Lung microvascular endothelial cell (primary cell): ENCODE measurements around the gene TSHZ2. TPM values are rescaled to one million over a fixed set of nuclear protein-coding genes. Genes with fewer than 3 reads are reported as not detected.
"Not testable (repeated sequence)": the region's sequence is repeated elsewhere in the genome, so short reads cannot be mapped to it uniquely, and the experiment has no call there.

Experiments
- DNase-seq, 2 donors: peaks; one replicate each; pipeline versions ENCODE4 v3.0.0 to v3.0.0-alpha.2; 2010; ENCODE audit warnings: low read depth in 2 of 2
- total RNA-seq: library from RNA; depleted of rRNA; stranded (reverse); fragments of >200 nt; gene quantifications from 2 replicates; pipeline ENCODE4 v1.2.1, GENCODE V29; 2014

Gene TSHZ2
- total RNA-seq, 1 donor from 2014 or later = 4.0 TPM

- no peak for DNase-seq
Observed at GRCh38 chr20:52963131-52963530, 9.0 kb upstream of the TSHZ2 start.

DNA sequence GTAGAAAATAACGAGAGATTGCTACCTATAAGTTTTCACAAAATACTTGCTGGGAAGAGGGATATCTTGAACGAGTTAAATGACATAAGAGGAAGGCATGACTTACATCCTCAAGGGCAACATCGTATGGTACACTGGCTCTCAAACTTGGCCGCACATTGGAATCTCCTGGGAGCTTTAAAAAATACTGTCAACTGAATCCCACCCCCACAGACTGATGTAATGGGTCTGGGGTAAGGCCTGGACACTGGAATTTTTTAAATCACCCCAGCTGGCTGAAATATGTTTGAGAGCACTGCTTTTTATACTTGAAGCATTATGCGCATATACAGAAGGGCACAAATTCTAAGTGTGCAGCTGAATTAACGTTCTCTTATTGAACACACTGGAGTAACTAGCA, 8.0 kb upstream of the TSHZ2 start:
- no peak for DNase-seq

DNA sequence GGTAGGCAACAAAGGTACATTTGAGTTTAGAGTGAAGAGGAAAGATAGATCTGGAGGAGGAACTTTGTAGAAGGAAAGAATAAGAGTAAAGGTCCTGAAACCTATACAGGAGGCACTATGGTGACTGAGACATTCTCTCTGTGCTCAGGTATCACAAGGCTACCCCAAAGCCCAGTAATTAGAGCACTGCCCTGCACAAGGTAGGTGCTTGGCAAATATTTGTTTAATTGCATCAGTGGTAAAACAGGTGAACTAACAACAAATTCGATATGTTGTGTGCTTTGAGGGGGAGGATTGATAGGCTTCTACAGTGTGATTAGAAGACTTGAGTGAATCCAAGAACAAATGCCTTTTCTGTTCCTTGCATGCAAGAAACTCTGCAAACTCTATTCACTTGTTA, 6.8 kb upstream of the TSHZ2 start:
- no peak for DNase-seq

DNA sequence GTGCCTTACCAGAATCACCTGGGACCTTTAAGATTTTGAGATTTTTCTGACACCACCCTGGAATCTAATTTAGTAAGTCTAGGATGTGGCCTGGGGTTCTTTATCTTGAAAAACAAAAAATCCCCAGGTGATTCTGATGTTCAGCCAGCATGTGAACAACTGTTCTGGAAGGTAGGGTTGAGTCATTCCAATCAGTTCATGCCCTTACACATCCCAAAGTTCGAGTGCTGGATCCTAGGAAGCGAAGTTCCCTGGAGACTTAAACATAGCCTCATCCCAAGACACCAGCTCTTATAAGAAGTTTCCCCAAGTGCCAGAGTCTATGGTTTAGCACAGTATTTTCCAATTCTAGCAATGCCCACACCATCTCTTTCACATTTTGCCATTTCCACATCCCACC, 6.3 kb upstream of the TSHZ2 start:
- DNase-seq = no peak

DNA sequence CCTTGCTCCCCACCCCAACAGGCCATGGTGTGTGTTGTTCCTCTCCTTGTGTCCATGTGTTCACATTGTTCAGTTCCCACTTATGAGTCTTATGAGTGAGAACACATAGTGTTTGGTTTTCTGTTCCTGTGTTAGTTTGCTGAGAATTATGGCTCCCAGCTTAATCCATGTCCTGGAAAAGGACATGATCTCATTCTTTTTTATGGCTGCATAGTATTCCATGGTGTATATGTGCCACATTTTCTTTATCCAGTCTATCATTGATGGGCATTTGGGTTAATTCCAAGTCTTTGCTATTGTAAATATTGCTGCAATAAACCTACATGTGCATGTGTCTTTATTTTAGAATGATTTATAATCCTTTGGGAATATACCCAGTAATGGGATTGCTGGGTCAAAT, 5.6 kb upstream of the TSHZ2 start:
- DNase-seq = not testable (repeated sequence)

DNA sequence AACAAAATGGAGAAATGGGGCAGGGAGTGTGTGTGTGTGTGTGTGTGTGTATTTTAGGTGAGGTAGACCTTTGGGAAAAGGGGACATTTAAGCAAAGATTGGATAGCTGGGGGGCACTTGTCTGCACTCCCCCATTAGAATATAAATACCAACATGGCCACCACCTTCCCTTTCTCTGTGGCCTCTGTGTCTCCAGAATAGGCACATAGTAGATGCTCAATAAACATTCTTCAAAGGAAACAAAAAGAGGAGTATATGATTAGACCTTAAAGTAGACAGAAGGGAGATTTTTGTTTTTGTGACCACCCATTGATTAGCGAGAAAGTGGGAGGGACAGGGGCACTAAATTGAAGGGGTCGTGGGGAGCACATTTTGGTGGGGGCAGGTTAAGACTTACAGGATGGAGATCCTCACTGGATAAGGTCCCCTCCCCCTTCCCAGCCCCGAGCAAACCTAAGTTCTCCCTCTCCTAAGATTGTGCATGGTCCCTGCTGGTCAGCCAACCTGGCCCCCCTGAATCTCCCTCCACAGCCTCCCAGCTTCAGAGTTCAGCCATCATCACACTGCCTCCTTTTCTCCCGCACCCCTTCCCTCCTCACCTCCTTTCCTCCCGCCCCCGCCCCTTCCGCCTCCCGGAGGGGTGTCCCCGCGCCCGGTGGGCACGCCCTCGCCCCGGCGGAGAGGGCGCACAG, 514 bp upstream of the TSHZ2 start:
- DNase-seq = no peak

- peak in 1 of 2 donors; percentile 26 for DNase-seq
Observed at GRCh38 chr20:52972965-52973819, 1.0 kb downstream of the TSHZ2 start.

DNA sequence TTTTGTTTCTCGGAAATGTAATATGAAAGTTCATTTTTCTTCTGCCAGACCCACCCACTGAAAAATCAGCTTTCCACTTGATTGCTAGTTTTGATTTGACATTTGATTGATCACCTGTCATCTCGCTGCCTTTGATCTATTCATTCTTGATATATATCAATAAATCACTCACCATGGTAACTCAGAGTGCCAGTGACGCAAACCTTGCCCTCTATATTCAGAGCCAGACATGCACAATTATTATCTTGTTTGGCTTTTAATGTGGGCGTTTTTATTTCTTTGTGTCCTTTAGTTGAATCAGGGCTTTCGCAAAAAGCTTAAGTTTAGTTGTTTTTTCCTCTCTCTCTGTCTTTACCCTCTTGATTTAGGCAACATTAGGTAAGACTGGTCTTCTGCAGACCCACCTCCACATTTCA, 2.0 kb downstream of the TSHZ2 start:
- DNase-seq = peak in 1 of 2 donors; percentile 28

GRCh38 chr20:52975029-52975732, 3.0 kb downstream of the TSHZ2 start:
- peak in 1 of 2 donors; percentile 59 for DNase-seq

DNA sequence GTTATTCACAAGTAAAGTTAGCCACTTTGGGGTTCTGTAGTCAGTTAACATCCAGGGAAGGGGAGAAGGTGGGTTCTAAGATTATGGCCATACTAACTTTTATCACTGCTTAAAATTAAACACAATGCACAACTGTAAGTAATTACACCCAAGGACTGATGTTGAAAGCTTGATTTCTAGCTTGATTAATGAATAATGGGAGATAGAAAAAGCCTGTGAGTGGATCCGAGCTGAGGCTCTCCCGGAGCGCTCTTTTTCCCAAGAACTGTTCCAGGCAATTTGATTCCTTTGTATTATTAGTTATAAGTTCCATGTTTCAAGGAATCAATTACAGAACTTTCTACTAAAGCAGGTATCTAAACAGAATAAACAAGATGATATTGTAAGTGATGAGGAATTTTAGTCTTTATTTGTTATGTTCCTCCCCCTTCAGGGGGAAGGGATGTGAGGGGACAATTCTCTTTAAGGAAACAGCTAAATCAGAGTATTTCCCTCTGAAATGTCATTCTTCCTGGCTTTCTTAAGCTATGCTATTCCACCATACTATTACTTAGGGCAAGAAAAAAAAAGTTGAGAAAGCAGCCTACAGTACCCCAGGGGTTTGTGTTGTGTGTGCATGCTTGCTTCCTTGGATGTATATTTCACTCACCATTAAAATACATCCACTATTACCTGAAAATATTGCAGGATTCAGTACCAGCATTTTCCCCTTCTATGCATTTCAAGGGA, 3.8 kb downstream of the TSHZ2 start:
- DNase-seq = no peak

DNA sequence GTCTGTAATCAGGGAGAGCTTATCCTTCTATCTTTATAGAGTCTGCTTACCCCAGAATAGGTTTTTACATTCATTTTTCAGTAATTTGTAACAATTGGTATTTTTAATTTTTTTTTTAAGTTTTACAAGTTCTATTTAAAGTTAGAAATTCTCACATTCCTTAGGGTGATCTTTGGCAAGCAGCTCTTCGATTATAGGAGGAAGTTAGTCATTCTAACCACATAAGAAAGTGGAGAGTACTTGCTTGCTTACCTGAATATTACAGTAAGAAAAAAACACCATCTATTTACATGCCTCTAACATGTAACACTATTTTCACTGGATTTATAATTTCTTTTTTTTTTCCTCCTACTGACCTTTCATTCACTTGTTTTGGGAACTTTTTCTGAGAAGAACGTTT, 6.7 kb downstream of the TSHZ2 start:
- no peak for DNase-seq

DNA sequence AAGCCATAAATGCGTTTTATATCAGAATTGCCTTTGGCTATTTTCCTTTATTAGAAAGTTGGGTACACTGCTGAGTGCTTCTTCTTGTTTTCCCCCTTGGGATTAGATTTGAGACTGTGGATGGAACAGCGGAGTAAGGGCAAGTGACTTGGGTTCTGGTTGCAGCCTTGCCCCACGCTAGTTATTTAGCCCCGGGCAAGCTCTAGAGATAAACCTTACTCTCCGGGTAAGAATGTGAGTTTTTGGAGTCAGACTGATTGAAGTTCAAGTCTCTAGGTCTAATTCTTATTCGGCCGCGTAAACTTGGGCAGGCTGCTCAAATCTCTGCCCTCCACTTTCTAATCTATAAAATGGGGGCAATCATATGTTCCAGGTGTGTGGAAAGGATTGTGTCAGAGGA, 8.9 kb downstream of the TSHZ2 start:
- no peak for DNase-seq

- no peak for DNase-seq
Observed at GRCh38 chr20:52983726-52984450, 11.7 kb downstream of the TSHZ2 start.

- no peak for DNase-seq
Observed at GRCh38 chr20:52984451-52984810, 12.3 kb downstream of the TSHZ2 start.

GRCh38 chr20:52985687-52986086, 13.5 kb downstream of the TSHZ2 start:
- no peak for DNase-seq

DNA sequence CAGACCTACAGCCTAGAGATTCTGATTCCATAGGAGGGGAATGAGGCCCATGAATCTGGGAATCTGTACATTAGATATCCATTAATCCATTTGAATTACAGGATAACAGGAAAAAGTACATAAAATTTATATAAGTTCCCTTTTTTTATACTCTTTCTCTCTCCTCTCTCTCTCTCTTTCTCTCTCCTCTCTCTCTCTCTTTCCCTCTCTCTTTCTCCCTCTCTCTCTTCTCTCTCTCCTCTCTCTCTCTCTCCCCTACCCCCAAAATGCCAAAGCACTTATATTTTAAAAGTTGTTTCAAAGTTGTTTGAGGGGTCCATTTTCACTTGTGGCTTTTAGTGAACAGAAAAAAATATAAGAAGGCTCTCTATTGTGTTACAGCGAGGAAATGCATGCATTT, 15.1 kb downstream of the TSHZ2 start:
- DNase-seq = no peak

GRCh38 chr20:52991830-52992229, 19.7 kb downstream of the TSHZ2 start:
- peak in 1 of 2 donors; percentile 97 for DNase-seq

GRCh38 chr20:52992632-52993031, 20.5 kb downstream of the TSHZ2 start:
- DNase-seq = no peak

GRCh38 chr20:52993076-52993475, 20.9 kb downstream of the TSHZ2 start:
- peak in 1 of 2 donors; percentile 68 for DNase-seq

DNA sequence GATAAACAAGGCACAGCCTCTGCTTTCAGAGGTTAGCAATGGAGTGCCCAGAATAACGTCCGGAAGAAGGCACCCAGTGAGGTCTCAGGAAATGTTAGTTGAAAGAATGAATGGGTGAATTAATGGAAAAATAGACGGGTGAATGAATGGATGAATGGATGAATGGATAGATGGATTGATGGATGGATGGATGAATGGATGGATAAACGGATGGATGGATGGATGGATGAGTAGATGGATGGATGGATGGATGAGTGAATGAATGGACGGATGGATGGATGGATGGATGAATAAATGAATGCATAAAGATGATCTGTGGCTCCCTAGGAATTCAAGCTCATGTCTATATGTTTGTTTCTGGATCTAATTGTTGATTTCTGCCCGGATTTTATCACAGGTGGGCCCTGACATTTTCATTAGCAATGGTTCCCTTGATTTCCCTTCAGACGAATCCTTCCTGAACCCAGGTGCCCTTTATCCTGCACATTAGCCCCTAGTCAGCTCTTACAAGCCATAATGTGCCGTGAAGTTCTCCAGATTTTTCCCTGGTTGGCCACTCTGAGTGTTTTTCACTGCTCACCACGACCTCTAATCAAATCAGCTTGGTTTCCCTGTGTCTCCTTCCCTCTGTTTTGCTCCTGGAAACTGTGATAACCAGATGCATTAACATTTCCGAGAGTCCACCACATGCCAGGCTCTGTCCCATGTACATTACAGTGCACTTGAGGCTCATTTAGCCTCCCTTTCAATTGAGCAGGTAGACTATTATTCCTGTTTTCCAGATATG, 22.2 kb downstream of the TSHZ2 start:
- no peak for DNase-seq
